Measurements from ENCODE around the gene BCL2L11. TPM values are rescaled to one million over a fixed set of nuclear protein-coding genes. Genes with fewer than 3 reads are reported as not detected.

The BCL2L11 gene
- total and polyA plus RNA-seq, 2 experiments from 2014 or later = 10.6 to 22.5 TPM

DNA sequence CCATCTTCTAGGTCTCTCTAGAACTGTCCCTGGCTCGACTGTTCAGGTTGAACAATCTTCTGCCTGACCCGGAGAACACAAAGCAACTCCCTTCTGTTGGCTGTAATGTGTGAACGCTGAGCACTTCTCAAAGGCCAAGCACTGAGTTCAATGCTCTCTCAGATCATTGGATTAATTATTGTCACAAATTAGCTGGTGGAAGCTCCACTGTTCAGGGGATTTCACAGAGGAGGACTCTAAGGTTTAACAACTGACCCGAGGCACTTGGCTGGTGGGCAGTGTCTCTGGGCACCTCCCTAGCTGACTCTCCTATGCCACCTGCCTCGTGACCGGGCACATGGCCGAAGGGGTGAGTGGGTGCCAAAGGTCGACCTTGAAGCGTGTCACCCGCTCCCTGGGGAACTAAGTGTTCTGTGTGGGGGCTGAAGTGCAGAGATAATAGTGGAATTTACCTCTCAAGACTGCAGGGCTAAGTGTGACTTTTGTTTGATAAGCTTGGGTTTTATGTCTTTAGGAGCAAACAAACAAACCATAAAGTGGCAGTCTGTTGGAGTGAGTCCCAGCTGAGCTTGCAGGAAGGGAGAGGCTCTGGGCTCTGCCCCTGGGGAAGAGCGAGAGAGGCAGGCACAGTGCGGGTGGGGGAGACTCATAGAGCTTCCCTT, 64.8 kb downstream of the BCL2L11 start (continued):
- TF ChIP-seq CTCF (conservative IDR thresholded peaks at IDR 0.05; ENCODE audit: low read depth in 2 of 2) = no peak

DNA sequence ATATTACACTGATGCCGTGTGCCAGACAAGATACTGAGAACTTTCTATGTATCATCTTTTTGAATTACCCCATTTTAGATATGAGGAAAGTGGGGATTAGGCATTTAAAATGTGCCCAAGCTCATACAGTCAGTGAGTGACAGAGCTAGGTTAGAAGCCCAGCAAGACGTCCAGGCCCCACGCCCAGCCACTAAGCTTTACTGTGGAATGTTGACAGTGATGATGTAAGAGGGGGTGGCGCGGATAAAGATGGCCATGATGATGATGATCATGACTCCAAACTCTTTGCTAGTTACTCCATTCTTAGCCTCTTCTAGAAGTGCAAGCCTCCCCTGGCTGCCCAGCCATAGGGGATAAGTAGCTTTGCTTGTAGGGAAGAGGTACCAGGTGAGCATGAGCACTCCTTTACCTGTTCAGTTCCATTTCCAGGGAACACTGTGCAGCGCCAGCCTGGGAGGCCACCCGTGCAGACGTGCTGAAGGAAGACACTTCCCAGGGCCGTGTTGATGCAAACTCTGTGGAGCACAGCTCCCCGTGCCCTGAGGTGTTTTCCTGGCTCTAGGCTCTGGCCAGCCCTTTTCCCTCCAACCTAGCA, 65.5 kb downstream of the BCL2L11 start:
- Histone ChIP-seq H4K20me1 (replicated peaks; ENCODE audit: insufficient read depth) (no peaks in the 10 kb centered on the region), H3K36me3 (ENCODE audit: insufficient read depth) (no peaks in the 10 kb centered on the region), H3K9me2 (ENCODE audit: insufficient read depth) (peaks cover 15% of the 10 kb centered on the region), H2AFZ (no peak overlapping the region), H3K4me2 (no peak overlapping the region), H3K79me2 (replicated peaks; ENCODE audit: insufficient read depth) (no peaks in the 10 kb centered on the region), H3F3A (replicated peaks; ENCODE audit: low read depth) (no peaks in the 10 kb centered on the region), H3K4me1 (ENCODE audit: insufficient read depth) (no peaks in the 10 kb centered on the region), H3K4me3 (no peak overlapping the region), H3K27me3 (ENCODE audit: insufficient read depth) (no peaks in the 10 kb centered on the region), H3K27ac (ENCODE audit: low read depth) (no peak overlapping the region)
- no peaks in the 10 kb centered on the region for H3K9me3 Mint-ChIP-seq
- H3K4me1 Mint-ChIP-seq = no peaks in the 10 kb centered on the region
- H3K4me3 Mint-ChIP-seq = no peak overlapping the region
- DNase-seq (ENCODE audit: low spot score) (no peak), ATAC-seq (no peak)
- H3K36me3 Mint-ChIP-seq (ENCODE audit: low read depth) = no peaks in the 10 kb centered on the region
- H3K27ac Mint-ChIP-seq = no peak overlapping the region
- H3K27me3 Mint-ChIP-seq (ENCODE audit: insufficient read depth, low read depth, poor library complexity) = peaks cover 2% of the 10 kb centered on the region
- no peak for TF ChIP-seq CTCF (conservative IDR thresholded peaks at IDR 0.05; ENCODE audit: low read depth in 2 of 2)
- TF ChIP-seq, protein P1, sequence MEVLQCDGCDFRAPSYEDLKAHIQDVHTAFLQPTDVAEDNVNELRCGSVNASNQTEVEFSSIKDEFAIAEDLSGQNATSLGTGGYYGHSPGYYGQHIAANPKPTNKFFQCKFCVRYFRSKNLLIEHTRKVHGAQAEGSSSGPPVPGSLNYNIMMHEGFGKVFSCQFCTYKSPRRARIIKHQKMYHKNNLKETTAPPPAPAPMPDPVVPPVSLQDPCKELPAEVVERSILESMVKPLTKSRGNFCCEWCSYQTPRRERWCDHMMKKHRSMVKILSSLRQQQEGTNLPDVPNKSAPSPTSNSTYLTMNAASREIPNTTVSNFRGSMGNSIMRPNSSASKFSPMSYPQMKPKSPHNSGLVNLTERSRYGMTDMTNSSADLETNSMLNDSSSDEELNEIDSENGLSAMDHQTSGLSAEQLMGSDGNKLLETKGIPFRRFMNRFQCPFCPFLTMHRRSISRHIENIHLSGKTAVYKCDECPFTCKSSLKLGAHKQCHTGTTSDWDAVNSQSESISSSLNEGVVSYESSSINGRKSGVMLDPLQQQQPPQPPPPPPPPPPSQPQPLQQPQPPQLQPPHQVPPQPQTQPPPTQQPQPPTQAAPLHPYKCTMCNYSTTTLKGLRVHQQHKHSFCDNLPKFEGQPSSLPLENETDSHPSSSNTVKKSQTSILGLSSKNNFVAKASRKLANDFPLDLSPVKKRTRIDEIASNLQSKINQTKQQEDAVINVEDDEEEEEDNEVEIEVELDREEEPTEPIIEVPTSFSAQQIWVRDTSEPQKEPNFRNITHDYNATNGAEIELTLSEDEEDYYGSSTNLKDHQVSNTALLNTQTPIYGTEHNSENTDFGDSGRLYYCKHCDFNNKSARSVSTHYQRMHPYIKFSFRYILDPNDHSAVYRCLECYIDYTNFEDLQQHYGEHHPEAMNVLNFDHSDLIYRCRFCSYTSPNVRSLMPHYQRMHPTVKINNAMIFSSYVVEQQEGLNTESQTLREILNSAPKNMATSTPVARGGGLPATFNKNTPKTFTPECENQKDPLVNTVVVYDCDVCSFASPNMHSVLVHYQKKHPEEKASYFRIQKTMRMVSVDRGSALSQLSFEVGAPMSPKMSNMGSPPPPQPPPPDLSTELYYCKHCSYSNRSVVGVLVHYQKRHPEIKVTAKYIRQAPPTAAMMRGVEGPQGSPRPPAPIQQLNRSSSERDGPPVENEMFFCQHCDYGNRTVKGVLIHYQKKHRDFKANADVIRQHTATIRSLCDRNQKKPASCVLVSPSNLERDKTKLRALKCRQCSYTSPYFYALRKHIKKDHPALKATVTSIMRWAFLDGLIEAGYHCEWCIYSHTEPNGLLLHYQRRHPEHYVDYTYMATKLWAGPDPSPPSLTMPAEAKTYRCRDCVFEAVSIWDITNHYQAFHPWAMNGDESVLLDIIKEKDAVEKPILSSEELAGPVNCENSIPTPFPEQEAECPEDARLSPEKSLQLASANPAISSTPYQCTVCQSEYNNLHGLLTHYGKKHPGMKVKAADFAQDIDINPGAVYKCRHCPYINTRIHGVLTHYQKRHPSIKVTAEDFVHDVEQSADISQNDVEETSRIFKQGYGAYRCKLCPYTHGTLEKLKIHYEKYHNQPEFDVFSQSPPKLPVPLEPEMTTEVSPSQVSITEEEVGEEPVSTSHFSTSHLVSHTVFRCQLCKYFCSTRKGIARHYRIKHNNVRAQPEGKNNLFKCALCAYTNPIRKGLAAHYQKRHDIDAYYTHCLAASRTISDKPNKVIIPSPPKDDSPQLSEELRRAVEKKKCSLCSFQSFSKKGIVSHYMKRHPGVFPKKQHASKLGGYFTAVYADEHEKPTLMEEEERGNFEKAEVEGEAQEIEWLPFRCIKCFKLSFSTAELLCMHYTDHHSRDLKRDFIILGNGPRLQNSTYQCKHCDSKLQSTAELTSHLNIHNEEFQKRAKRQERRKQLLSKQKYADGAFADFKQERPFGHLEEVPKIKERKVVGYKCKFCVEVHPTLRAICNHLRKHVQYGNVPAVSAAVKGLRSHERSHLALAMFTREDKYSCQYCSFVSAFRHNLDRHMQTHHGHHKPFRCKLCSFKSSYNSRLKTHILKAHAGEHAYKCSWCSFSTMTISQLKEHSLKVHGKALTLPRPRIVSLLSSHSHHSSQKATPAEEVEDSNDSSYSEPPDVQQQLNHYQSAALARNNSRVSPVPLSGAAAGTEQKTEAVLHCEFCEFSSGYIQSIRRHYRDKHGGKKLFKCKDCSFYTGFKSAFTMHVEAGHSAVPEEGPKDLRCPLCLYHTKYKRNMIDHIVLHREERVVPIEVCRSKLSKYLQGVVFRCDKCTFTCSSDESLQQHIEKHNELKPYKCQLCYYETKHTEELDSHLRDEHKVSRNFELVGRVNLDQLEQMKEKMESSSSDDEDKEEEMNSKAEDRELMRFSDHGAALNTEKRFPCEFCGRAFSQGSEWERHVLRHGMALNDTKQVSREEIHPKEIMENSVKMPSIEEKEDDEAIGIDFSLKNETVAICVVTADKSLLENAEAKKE (CRISPR knock-in tag; IDR thresholded peaks at IDR 0.05) = no peak
- TF ChIP-seq ZNF114 (CRISPR knock-in tag; IDR thresholded peaks at IDR 0.05) = no peak
- TF ChIP-seq CREB1 (CRISPR knock-in tag; IDR thresholded peaks at IDR 0.05; ENCODE audit: low read depth) = no peak
- TF ChIP-seq JUNB (IDR thresholded peaks at IDR 0.05; ENCODE audit: unreplicated experiment) = no peak
- TF ChIP-seq, protein P2, sequence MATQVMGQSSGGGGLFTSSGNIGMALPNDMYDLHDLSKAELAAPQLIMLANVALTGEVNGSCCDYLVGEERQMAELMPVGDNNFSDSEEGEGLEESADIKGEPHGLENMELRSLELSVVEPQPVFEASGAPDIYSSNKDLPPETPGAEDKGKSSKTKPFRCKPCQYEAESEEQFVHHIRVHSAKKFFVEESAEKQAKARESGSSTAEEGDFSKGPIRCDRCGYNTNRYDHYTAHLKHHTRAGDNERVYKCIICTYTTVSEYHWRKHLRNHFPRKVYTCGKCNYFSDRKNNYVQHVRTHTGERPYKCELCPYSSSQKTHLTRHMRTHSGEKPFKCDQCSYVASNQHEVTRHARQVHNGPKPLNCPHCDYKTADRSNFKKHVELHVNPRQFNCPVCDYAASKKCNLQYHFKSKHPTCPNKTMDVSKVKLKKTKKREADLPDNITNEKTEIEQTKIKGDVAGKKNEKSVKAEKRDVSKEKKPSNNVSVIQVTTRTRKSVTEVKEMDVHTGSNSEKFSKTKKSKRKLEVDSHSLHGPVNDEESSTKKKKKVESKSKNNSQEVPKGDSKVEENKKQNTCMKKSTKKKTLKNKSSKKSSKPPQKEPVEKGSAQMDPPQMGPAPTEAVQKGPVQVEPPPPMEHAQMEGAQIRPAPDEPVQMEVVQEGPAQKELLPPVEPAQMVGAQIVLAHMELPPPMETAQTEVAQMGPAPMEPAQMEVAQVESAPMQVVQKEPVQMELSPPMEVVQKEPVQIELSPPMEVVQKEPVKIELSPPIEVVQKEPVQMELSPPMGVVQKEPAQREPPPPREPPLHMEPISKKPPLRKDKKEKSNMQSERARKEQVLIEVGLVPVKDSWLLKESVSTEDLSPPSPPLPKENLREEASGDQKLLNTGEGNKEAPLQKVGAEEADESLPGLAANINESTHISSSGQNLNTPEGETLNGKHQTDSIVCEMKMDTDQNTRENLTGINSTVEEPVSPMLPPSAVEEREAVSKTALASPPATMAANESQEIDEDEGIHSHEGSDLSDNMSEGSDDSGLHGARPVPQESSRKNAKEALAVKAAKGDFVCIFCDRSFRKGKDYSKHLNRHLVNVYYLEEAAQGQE (IDR thresholded peaks at IDR 0.05; ENCODE audit: unreplicated experiment) = no peak
- TF ChIP-seq ETS1 (IDR thresholded peaks at IDR 0.05) = no peak
- TF ChIP-seq ZNF331 (CRISPR knock-in tag; IDR thresholded peaks at IDR 0.05; ENCODE audit: low read depth) = no peak
